ENCODE results near the gene SLC24A5. TPM values are rescaled to one million over a fixed set of nuclear protein-coding genes. Genes with fewer than 3 reads are reported as not detected.

The SLC24A5 gene
- total RNA-seq, 1 experiment from 2014 or later, result not detected

DNA sequence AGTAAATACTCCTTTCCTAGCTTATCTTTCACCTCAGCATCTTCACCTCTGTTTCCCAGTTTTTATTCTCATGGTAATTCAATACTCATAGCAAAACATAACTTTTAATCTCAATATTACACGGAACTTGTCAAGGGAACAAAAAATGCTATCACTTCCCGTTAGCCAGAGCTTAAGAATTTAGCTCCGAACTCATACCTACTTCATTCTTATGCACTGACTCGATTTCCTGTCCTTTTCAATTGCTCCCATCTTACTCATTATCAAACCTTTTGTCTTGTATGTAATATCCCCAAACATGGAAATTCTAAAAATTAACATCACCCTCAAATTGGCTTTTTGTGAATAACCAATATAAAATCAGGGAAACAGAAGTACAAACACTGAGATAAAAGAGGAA is 29.1 kb downstream of the SLC24A5 start:
- TF ChIP-seq, protein P1, sequence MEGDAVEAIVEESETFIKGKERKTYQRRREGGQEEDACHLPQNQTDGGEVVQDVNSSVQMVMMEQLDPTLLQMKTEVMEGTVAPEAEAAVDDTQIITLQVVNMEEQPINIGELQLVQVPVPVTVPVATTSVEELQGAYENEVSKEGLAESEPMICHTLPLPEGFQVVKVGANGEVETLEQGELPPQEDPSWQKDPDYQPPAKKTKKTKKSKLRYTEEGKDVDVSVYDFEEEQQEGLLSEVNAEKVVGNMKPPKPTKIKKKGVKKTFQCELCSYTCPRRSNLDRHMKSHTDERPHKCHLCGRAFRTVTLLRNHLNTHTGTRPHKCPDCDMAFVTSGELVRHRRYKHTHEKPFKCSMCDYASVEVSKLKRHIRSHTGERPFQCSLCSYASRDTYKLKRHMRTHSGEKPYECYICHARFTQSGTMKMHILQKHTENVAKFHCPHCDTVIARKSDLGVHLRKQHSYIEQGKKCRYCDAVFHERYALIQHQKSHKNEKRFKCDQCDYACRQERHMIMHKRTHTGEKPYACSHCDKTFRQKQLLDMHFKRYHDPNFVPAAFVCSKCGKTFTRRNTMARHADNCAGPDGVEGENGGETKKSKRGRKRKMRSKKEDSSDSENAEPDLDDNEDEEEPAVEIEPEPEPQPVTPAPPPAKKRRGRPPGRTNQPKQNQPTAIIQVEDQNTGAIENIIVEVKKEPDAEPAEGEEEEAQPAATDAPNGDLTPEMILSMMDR (IDR thresholded peaks at IDR 0.05; ENCODE audit: unreplicated experiment), result no peak
- H3K9me3 Mint-ChIP-seq (ENCODE audit: low read depth, unreplicated experiment), result no peaks in the 10 kb centered on the region
- no peaks in the 10 kb centered on the region for H3K36me3 Mint-ChIP-seq (ENCODE audit: insufficient read depth, unreplicated experiment)
- H3K27ac Mint-ChIP-seq (ENCODE audit: unreplicated experiment), result no peak overlapping the region
- DNase-seq, result no peak
- no TSS peak for BruUV-seq (replicated peaks)
- no peak overlapping the region for H3K4me3 Mint-ChIP-seq (ENCODE audit: low read depth, unreplicated experiment)
- H3K27me3 Mint-ChIP-seq (ENCODE audit: unreplicated experiment), result no peaks in the 10 kb centered on the region
- H3K4me1 Mint-ChIP-seq (ENCODE audit: low read depth, unreplicated experiment), result no peaks in the 10 kb centered on the region
- CTCF ChIA-PET, result no interaction called here
- intact Hi-C loops (cut with micrococcal nuclease; ENCODE audit: unreplicated experiment), result no loop called here

DNA sequence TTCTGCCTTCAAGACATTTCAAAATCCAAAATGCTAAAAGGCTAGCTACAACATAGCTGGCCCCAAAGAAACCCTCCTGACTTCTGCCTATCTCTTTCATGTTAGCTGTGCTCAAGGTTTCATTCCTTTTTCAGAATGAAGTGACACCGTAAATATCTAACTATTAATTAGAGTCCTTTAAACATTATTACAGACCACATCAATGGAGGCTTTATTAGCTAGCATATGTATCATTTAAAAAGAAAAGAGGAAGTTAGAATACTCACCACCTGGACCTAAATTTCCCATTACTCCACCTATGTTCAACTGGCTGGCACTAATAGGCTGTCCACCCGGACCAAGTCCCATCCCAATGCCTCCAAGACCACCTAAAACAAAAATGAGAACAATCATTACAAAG is 32.7 kb downstream of the SLC24A5 start:
- Mint-ChIP-seq H3K36me3 (ENCODE audit: insufficient read depth, unreplicated experiment) (no peaks in the 10 kb centered on the region), H3K27ac (ENCODE audit: unreplicated experiment) (no peak overlapping the region), H3K27me3 (ENCODE audit: unreplicated experiment) (no peaks in the 10 kb centered on the region), H3K4me3 (ENCODE audit: low read depth, unreplicated experiment) (no peak overlapping the region), H3K9me3 (ENCODE audit: low read depth, unreplicated experiment) (no peaks in the 10 kb centered on the region), H3K4me1 (ENCODE audit: low read depth, unreplicated experiment) (no peaks in the 10 kb centered on the region)
- intact Hi-C loops (cut with micrococcal nuclease; ENCODE audit: unreplicated experiment), result no loop called here
- no TSS peak for BruUV-seq (replicated peaks)
- DNase-seq, result no peak
- TF ChIP-seq, protein P1 (IDR thresholded peaks at IDR 0.05; ENCODE audit: unreplicated experiment), result no peak
- CTCF ChIA-PET, result no interaction called here

DNA sequence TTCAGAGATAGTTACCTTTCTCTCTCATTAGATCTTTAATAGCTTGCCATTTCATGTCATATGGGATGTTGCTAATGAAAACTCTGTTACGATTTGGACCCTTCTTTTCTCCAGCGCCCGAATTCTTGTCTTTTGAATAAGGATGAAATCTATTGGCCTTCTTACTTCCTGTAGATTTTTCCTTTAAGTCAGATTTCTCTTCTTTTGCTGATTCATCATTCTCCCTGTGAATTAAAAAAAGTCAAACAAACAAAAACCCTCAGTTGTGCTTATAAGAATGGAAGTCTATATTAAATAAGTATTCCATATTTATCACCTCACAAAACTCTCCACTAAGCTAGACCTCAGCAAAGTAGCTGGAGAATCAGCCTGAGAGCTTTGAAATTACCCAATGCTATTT is 47.8 kb downstream of the SLC24A5 start:
- Mint-ChIP-seq H3K27me3 (ENCODE audit: unreplicated experiment) (no peaks in the 10 kb centered on the region), H3K4me1 (ENCODE audit: low read depth, unreplicated experiment) (no peaks in the 10 kb centered on the region), H3K27ac (ENCODE audit: unreplicated experiment) (no peak overlapping the region), H3K4me3 (ENCODE audit: low read depth, unreplicated experiment) (no peak overlapping the region), H3K9me3 (ENCODE audit: low read depth, unreplicated experiment) (no peaks in the 10 kb centered on the region), H3K36me3 (ENCODE audit: insufficient read depth, unreplicated experiment) (no peaks in the 10 kb centered on the region)
- intact Hi-C loops (cut with micrococcal nuclease; ENCODE audit: unreplicated experiment), result no loop called here
- CTCF ChIA-PET, result interaction anchor here (0.6 kb wide), 1 partner anchor 927 kb away, joined by 3 read pairs; no protein-coding TSS in a partner anchor
- no peak for DNase-seq
- no TSS peak for BruUV-seq (replicated peaks)
- TF ChIP-seq, protein P1 (IDR thresholded peaks at IDR 0.05; ENCODE audit: unreplicated experiment), result no peak

DNA sequence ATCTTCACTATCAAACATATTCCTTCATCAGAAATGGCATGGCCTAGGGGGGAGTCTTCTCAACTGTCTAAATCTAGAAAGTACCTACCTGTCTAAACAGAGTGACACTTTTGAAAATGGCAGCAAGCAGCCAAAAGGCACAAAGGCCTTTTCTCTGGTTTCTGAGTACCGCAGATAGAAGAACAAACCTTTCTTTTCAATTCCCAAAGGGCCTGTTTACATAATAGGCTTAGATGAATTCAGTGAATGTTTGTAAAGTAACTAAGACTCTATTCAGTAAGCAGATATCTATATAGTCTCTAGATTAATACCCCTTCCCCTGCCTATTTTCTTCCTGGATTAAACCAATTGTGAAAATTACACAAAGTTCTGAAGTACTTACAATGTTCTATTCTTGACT is 50.2 kb downstream of the SLC24A5 start:
- BruUV-seq (replicated peaks), result no TSS peak
- H3K36me3 Mint-ChIP-seq (ENCODE audit: insufficient read depth, unreplicated experiment), result no peaks in the 10 kb centered on the region
- no peaks in the 10 kb centered on the region for H3K9me3 Mint-ChIP-seq (ENCODE audit: low read depth, unreplicated experiment)
- H3K4me1 Mint-ChIP-seq (ENCODE audit: low read depth, unreplicated experiment), result no peaks in the 10 kb centered on the region
- H3K4me3 Mint-ChIP-seq (ENCODE audit: low read depth, unreplicated experiment), result no peak overlapping the region
- no peak for DNase-seq
- CTCF ChIA-PET, result no interaction called here
- TF ChIP-seq, protein P1 (IDR thresholded peaks at IDR 0.05; ENCODE audit: unreplicated experiment), result no peak
- no peak overlapping the region for H3K27ac Mint-ChIP-seq (ENCODE audit: unreplicated experiment)
- H3K27me3 Mint-ChIP-seq (ENCODE audit: unreplicated experiment), result no peaks in the 10 kb centered on the region
- intact Hi-C loops (cut with micrococcal nuclease; ENCODE audit: unreplicated experiment), result no loop called here
